CD4-positive, alpha-beta T cell treated with Interleukin-17A for 1 hour (primary cell): Measurements from ENCODE around the gene EXOC2.
"Not testable (repeated sequence)": the region's sequence is repeated elsewhere in the genome, so short reads cannot be mapped to it uniquely, and the experiment has no call there.

Experiments used
- DNase-seq: peaks from one replicate; pipeline ENCODE4 v3.0.0-alpha.2; 2020

Gene EXOC2

DNA sequence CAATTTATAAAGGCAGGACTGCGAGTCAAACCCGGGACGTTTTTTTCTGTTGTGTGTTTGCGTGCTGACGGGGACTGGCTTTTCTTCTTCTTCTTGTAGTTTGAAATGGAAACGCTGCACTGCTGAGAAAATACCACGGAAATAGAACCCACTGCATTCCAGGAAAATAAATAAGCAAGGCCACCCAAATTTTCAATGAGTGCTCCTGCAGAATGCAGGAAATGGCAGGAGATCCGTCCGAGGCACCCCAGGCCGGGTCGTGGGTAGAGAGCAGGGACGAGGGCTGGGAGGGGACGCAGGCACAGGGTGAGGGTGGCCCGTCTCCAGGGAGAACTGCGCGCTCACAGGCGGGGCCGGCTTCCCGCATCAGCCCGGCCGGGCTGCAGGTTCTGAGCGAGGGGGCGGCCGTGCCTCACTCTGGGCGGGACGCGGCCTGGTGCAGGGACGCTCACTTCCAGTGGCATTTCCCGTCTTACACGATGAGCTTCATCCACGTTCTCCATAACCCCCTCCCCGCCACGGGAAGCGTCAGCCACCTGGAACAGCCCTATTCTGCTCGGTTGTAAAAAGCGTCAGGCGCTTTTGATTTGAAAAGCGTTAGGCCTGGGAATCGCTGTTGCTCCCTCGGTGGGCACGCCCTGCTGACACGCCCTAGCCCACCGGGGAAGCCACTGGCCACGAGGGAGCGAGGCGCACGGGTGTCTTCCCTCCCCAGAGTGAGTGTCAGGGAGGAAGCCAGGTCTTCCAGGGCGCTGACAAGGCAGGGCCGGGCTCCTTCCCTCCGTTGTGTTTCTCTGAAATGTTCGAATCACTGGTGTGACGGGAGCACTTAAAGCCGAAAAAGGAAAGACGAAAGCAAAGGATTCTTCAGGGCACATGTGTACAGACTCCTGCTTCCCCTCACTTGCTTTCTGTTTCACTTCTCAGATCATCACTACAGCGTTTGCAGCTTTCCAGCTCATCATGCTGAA lies 17.9 kb upstream of the EXOC2 start:
- DNase-seq = peak; percentile 71

DNA sequence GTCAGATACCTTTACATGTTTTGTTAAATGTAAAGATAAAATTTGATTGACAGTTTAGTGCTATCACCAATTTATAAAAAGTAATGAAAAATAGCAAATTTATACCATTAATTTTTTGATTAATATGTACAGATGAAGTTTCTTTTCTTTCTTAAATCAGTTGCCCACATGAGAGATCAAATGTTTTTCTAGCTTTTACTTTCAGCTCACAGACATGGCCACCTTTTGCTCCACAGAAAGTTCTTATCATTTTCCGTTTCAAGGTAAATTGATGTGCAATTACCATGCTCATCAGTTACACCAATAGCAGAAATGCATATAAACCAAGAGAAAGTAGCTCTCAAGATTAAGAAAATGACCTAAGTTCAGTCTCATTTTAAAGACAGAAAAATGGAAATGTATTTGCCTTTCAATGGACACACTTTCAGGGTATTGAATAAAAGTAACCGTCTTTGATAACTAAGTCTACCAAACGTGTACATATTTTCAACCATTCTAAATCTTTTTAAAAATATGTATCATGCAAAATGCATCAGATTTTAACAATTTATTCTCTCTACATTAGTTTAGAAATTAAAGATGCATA lies 16.6 kb upstream of the EXOC2 start:
- DNase-seq = no peak

DNA sequence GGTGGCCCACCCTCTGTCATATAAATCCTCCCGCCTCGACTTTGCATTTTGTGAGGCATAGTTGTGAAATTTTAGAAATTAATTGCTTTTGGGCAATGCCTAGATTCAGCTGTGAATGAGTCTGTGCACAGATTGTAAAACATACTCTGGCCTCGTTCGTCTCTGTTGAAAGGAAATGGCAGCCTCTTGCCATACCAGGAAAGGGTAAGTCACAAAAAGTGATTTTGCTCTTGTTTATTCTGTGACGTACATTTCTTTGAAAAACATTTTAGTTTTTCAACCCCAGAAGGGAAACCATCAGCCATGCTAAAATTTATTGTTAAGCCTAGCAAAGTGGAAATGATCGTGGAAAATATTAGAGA lies 15.3 kb upstream of the EXOC2 start:
- DNase-seq = no peak

DNA sequence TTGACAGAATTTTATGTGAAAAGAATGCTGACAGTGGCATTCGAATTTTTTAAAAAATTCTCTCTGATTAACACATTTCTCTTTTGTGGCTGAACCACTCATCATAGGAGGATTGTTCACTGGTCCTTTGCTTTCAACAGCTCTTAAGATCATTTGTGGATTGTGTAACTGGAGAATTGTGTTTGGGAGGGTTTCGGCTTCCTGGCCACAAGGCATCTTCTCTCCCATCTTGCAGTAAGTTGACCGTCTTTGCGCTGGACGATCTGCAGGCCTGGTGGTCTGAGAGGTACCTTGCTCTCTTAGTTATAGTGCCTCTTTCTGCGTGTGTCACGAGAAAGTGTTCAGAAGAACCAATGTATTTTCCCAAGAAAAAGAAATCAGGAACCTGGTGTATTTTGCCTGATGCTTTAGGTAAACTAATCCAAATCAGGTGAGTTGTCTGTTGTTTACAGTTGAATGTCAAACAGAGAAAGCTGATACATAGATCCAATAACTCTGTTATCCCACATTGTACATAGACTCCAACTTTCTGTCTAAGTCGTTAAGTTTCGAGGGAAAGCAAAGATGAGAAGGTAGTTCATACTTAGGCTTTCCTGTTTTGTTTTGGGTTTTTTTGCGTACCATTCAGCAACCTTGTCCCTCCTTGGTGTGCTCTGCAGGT lies 14.8 kb upstream of the EXOC2 start:
- DNase-seq = no peak

DNA sequence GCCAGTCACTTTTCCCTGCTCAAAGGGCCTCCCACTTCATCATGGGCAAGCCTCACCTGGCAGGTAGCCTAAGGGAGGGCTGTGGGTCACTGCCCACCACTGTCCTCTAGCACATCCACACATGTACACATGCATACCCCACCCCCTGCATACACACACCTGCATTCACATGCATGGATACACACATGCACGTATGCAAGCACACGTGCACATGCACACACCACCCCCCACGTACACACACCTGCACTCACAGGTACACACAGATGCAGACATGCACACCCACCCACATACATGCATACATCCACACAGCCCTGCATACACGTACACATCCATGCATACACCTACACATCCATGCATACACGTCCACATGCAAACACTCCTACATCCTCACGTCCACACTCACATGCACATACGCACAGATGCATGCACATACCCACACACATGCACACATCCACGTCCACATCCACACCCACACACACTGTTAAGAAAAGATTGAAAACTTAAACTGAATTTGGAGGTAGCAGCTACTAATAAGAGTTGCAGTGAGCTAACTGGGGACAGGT lies 14.0 kb upstream of the EXOC2 start:
- DNase-seq = no peak

DNA sequence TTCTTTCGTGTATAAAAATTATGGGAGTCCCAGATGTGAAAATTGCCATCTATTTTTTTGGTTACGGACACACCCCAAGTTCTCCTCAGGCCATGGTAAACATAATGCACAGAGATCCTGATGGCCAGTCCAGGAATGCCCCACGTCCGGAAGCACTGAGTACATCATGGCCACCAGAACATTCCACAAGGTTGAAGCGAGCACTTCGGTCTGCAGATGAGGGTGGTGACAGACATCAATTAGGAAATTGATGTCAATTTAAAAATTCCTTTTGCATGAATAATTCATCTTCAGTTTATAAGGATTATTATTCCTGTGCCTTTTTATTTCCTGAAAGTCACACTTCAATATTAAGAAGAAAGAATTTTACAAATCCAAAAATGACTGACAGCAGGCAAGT lies 13.2 kb upstream of the EXOC2 start:
- no peak for DNase-seq

DNA sequence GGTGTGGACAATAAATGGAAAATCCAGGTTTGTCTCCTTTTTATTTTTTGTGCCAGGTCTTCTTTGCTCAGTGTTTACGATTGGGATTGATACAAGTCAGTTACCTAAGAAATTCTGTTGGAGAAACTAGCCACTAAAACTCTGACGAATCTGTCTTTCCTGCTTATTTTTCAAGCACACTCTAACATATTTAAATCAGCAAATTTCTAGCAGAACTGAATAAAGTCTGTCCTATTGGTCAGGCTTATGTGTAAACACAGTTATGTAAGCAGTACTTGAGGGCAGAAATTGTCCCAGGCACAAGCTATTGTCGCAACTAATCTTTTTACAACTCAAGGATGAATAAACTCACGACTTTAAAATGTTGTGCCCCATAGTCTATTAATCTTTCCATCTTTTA lies 12.1 kb upstream of the EXOC2 start:
- DNase-seq = no peak

DNA sequence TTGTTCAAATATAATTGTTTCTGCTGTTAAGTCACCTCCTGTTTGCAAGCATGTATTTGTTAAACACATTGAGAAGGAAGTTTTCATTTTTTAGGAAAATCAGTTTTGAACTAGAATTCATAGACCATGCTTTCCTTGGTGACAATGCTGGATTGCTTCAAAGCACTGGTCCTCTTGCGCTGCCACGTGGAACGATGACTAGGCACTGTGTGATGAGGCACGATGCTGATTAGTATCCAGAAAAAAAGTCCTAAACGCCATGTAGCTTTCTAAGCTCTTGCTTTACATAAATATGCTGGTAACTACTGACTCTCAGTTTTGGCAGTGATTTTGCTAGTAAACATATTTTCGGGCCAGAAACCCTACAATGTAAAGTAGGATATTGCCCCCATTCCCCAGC lies 11.1 kb upstream of the EXOC2 start:
- no peak for DNase-seq

DNA sequence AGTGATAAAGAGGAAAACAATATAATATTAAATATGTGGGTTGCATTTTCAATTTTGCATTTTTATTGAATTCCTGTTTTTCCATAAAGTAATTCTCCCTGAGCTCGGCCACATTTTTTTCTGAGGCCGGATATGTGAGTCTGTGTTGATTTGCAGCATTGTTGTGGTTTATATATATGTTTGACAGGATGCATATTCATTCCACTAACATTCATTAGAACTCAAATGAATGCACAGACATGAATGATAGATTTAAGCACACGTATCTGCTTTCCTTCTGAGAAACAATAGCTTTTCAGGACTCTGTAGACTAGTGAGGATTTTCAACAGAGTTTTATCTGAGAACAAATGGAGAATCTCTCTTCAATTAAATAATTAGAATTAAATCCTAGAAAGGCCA lies 10.6 kb upstream of the EXOC2 start:
- DNase-seq = no peak

DNA sequence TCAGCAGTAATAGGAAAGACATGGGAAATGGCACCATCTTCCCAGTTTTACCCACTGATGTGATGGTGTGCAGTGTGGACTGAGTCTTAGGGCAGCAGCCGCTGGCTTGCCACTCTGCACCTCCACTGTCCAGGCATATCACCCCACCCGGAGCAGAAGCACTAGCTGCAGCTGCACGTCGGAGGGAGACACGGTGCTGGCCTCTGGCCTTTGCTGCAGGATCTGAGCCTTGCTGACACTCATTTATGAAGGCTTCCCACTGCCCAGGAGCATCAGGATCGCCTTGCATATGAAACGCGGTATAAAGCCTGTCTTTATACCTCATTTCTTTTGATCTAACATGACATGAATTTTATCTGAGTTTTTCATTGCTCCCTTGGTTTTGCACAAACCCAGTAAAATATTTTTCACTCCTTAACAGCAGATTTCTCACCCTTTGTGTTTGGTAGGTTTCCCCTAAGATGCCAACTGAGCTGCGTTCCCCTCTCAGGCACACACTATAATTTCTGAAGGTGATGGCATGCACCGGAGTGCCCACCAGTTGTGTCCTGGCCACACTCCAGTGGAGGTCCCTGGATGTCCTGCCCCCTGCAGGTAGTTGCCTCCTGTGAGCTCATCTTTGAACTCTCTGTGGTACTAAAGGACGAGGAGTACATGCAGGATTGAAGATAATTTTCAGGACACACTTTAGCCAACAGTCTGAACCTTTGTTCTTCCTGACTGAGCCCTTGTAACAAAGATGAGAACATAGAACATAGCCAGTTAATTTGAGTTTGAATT lies 9.0 kb upstream of the EXOC2 start:
- DNase-seq = no peak

DNA sequence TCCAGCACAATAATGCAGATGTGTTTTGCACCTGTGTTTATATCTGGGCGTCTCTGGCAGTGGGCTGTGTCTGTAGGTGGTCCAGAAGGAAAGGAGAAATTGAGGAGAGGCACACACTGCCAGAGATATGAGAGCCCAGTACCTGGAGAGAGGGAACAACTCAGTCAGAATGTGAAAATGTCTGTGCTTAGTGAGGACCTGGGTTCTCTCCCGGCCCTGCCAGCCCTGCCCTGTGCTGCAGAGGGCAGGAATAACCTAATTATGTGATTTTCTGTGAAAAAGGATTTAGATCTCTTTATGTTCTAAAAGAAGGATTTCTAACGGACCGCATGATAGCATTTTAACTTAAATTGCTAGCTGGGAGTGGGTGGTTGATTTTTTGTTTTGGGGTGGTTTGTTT lies 8.3 kb upstream of the EXOC2 start:
- no peak for DNase-seq

DNA sequence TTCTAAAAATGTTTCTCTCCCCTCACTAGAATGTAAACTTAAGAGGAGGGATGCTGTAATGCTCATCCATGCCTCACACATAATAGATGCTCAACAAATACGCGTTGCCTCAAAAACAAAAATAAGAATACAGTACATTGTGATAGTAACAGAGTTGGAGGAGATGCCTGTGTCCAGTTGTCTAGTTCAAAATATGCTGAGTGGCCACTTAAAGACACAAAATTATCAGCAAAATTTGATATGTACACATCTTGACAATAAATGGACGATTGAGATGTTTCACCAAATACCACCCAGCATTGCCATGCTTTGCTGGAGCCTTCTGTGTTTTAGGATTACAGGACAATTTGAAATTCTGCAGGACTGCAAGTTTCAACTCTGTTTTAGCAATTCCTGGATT lies 7.6 kb upstream of the EXOC2 start:
- no peak for DNase-seq

DNA sequence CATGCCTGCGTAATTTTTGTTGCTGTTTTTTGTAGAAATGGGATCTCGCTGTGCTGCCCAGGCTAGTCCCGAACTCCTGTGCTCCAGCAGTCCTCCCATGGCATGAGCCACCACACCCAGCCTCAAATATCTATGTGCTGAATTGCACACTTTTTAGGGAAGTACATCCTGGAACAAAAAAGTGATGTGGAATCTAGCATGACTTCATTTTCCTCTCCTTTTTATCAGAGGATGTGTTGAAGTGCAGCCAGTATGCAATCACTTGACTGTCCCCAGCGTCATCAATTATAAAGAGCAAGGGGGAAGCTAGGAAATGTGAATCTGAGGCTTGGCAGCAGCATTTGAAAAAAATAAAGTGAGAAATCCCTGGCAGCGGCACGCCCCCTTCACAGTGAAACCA lies 6.4 kb upstream of the EXOC2 start:
- DNase-seq = no peak

DNA sequence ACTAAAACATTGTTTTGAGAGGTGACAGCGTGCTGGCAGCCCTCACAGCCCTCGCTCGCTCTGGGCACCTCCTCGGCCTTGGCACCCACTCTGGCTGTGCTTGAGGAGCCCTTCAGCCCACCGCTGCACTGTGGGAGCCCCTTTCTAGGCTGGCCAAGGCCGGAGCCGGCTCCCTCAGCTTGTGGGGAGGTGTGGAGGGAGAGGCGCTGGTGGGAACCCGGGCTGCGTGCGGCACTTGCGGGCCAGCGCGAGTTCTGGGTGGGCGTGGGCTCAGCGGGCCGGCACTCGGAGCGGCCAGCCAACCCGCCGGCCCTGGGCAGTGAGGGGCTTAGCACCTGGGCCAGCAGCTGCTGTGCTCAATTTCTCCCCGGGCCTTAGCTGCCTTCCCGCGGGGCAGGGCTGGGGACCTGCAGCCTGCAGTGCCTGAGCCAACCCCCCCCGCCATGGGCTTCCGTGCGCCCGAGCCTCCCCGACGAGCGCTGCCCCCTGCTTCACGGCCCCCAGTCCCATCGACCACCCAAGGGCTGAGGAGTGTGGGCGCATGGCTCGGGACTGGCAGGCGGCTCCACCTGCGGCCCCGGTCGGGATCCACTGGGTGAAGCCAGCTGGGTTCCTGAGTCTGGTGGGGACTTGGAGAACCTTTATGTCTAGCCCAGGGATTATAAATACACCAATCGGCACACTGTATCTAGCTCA lies 1.6 kb upstream of the EXOC2 start:
- DNase-seq = not testable (repeated sequence)

DNA sequence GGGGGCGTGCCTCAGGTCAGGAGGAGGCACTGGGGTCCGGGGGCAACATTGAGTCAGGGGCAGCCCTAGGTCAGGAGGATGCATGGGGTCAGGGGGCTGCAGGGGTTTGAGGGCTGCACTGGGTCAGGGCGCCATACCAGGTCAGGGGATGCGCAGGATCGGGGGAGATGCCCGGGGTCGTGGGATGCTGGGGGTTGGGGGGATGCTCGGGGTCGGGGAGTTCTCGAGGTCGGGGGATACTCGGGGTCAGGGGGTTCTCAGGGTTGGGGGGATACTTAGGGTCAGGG lies 727 bp upstream of the EXOC2 start:
- DNase-seq = no peak

DNA sequence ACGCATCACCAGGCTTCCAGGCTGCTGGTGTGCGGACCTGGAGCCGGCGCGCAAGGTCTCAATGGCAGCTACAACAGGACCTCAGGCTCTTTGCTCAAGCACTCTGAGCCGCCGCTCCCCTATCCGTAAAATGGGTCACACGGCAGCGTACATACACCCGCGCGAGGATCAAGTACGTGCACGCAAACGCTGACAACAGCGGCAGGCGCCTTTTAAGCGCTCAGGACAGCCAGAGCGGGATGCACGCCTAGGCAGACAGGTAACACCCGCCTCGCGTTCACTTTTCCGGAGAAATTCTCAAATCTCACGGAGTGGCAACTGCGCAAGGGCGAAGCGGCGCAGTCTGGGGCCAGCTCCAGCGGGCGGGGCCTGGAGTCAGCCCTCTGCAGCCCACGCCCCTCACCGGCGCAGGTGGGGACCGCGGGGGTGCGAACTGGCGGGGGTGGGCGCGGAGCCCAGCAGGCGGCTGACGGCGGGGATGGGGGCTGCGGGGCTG lies 535 bp downstream of the EXOC2 start:
- DNase-seq = peak; percentile 82

DNA sequence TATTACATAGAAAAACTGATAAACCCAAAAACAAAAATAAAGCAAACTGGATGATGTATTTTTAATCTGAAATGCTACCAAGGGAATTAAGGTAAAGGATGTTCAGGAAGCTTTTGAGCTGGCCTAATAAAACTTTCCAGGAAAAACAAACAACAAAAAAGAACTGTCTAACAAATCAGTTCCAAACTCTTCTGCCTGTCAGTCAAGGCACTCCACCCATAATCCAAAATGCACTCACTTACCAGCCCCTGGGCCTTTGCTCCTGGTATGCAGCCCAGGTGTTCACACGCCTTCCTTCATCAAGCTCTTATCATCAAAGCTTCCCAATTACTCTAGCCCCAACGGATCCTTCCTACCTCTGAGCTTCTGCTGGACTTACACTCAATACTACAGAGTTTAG lies 3.7 kb downstream of the EXOC2 start:
- DNase-seq = no peak

DNA sequence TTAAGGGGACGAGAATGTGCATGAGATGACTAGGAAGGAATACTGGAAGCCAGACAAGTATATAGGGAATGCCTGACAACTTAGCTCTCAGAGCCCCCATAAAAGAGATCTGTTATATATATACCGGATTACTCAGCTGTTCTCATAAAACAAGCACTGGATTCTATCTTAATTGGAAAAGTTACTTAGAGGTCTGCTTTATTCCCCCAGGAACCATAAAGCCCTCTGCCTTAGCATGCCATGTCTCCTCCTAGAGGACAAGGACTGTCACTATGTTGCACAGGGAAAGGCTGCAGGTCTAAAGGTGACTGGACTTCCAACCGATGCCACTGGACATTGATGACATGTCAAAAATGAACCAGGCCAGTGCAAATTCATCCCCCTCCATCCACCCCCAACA lies 6.4 kb downstream of the EXOC2 start:
- DNase-seq = no peak

DNA sequence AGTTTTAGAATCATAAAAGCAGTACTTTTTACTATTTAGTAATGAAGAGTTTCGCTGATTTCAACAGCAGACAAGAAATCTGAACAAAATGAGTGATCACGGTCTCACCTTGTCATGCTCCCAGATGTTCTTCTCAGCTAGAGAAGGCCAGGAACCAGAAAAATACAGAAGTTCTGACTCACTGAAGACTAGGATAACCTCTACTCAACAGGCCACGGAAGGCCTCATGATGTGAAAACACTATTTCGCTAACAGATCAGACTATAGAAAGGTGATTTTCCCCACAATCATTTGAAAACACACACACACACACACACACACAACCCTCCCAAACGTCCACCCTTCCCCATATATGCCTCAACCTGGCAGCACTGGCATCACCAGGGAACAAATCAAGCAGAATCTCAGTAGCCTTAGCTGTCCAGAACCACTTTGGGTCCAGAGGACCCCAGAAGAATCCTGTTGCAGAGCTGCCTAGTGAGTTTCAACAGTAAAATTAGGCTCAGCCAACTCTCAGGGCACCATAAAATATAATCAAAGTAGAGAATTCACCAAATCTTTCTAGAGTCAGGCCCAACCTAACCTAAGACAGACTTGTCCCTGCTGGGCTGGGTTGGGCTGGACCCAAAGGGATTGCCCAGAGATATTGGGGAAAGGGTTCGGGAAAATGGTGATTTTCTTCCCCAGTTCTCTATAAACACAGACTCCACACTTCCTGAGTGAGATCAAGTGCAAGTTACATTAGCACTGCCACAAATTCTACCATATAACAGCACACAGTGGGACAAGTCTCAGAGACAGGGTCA lies 7.9 kb downstream of the EXOC2 start:
- no peak for DNase-seq

DNA sequence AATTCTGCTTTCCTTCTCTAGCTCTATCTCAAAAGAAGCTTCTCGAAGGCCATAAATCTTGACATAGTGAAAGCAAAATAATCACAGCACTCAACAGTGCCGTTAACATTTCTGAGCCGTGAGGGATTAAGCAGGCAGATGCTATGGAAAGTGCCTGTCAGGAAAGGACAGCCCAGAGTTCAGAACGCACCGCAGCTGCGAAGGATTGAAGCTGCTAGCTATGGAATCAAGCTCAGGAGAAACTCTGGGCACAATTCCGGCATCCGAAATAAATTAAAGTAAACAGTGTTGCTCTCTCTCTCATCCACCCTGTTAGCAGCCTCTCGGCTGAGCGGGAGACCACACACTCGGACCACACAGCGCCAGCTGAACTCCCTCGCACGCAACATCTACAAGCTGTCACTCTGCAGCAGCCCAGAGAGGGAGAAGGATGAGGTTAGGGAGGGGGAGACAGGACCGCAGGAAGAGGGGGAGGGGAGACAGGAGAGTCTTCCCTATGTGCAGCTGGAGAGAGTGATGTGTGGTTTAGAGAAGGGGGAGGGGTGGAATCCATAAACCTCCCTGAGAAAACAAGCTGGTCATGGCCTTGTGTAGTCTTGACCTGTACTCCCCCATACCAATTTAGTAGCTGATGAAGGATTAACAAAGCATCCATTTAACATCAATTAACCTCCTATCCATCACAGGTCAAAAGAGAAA lies 9.0 kb downstream of the EXOC2 start:
- DNase-seq = no peak
